Neutrophil (primary cell): Measurements from ENCODE around the gene PRKACB.

Experiments
- H3K27ac ChIP-seq: fragments of 200-600 bp; sonication (generic); 2 replicates; pipeline ENCODE4 v1.5.1; 2016; ENCODE audit warnings: mild to moderate bottlenecking, moderate library complexity
- H3K27me3 ChIP-seq: fragments of 200-600 bp; sonication (generic); 2 replicates; pipeline ENCODE4 v1.6.0; 2016; ENCODE audit warnings: mild to moderate bottlenecking
- H3K36me3 ChIP-seq: fragments of 200-600 bp; sonication (generic); 2 replicates; pipeline ENCODE4 v1.5.1; 2017
- H3K4me1 ChIP-seq, 2 experiments: fragments of 200-600 bp in 1 of 2; sonication (generic) in 1 of 2; 1 replicate in 1 of 2; 2 replicates in 1 of 2; pipeline versions ENCODE4 v1.5.1 to v1.6.1; 2013 to 2016; ENCODE audit warnings: low read depth in 1 of 2, low read length in 1 of 2, mild to moderate bottlenecking in 1 of 2, moderate library complexity in 1 of 2; ENCODE audit not compliant: control insufficient read depth in 1 of 2, insufficient read depth in 1 of 2
- H3K4me3 ChIP-seq, 2 experiments: fragments of 200-600 bp in 1 of 2; sonication (generic) in 1 of 2; 1 replicate in 1 of 2; 2 replicates in 1 of 2; pipeline ENCODE4 v1.5.1; 2013 to 2016; ENCODE audit warnings: low read depth in 1 of 2, low read length in 1 of 2, mild to moderate bottlenecking in 1 of 2, moderate library complexity in 1 of 2
- H3K9me3 ChIP-seq: fragments of 200-600 bp; sonication (generic); 2 replicates; pipeline ENCODE4 v1.5.1; 2016
- TF ChIP-seq, protein P1 (sequence below): fragments of 200-600 bp; sonication (generic); IDR thresholded peaks from 2 replicates; pipeline ENCODE4 v1.5.1; 2016; ENCODE audit warnings: antibody characterized with exemption

The PRKACB gene

DNA sequence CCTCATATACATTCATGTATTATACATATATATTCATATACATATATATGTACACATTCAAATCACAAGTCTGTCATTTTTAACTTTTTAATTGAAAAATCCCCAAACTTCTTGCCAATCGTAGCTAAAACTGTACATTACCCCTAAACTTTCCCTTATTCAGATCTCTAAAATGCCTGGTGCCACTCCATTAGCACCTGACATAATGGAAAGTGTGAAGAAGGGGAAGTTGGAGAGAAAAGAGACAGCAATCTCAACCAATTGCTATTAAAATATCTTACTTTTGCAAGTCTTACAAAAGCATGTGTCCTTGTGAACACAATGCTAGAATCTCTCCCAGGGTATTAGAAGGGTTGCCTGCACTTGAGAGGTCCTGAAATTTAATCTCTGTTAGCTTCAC, 22.7 kb upstream of the PRKACB start:
- no peak overlapping the region for H3K4me3 ChIP-seq
- TF ChIP-seq, protein P1, sequence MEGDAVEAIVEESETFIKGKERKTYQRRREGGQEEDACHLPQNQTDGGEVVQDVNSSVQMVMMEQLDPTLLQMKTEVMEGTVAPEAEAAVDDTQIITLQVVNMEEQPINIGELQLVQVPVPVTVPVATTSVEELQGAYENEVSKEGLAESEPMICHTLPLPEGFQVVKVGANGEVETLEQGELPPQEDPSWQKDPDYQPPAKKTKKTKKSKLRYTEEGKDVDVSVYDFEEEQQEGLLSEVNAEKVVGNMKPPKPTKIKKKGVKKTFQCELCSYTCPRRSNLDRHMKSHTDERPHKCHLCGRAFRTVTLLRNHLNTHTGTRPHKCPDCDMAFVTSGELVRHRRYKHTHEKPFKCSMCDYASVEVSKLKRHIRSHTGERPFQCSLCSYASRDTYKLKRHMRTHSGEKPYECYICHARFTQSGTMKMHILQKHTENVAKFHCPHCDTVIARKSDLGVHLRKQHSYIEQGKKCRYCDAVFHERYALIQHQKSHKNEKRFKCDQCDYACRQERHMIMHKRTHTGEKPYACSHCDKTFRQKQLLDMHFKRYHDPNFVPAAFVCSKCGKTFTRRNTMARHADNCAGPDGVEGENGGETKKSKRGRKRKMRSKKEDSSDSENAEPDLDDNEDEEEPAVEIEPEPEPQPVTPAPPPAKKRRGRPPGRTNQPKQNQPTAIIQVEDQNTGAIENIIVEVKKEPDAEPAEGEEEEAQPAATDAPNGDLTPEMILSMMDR = no peak
- no peaks in the 10 kb centered on the region for H3K4me1 ChIP-seq
- H3K9me3 ChIP-seq = no peaks in the 10 kb centered on the region
- no peaks in the 10 kb centered on the region for H3K36me3 ChIP-seq
- H3K27ac ChIP-seq = no peak overlapping the region
- no peaks in the 10 kb centered on the region for H3K27me3 ChIP-seq

DNA sequence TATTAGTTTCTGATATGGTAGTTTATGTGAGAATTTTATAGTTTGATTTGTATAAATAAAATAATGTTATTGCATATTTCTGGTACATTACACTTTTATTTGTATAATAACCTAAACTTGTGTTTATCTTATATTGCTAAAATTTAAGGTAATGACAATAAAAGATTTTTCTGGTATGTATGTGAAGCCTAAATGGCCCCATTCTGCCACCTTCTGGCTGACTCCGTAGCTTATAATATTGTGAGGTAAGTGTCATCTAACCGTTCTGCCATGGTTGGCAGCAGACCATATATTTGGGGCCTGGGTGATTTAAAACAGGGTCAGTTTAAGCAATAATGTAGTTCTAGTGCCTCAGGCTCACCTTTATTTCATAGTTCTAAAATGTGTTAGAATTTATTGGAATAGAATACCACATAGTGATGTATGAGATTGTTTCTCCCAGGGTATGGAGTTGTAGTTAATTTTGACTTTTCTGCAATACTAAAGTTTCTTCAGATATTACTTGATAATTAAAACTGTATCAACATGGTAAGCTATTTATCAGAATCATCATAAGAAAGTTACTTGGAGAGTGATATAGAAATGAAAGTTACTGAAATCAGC, 21.2 kb upstream of the PRKACB start:
- Histone ChIP-seq H3K27me3 (no peaks in the 10 kb centered on the region), H3K36me3 (no peaks in the 10 kb centered on the region), H3K4me1 (no peaks in the 10 kb centered on the region), H3K9me3 (no peaks in the 10 kb centered on the region), H3K4me3 (no peak overlapping the region), H3K27ac (no peak overlapping the region)
- TF ChIP-seq, protein P1 = no peak

DNA sequence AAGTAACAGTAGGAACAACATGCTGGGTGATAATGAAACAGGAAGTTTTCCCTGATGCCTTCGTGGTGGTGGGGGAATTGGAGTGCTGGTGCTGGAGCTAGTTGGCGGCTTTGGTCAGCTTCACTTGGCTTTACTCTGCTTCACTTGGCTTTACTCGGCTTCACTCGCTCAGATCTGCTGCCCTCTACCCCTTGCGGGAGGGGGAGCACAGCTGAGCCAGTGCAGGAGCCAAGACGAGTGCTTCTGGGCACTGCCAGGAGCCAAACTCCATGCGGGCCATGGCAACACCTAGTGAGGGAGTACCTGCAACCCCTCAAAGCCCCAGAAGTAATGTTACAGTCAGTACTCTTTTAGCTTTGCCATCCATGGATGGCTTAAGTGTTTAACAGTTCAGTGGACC, 10.6 kb upstream of the PRKACB start:
- no peak overlapping the region for H3K4me3 ChIP-seq
- H3K36me3 ChIP-seq = no peaks in the 10 kb centered on the region
- H3K27me3 ChIP-seq = no peaks in the 10 kb centered on the region
- H3K9me3 ChIP-seq = no peaks in the 10 kb centered on the region
- TF ChIP-seq, protein P1 = no peak
- no peaks in the 10 kb centered on the region for H3K4me1 ChIP-seq
- no peak overlapping the region for H3K27ac ChIP-seq

DNA sequence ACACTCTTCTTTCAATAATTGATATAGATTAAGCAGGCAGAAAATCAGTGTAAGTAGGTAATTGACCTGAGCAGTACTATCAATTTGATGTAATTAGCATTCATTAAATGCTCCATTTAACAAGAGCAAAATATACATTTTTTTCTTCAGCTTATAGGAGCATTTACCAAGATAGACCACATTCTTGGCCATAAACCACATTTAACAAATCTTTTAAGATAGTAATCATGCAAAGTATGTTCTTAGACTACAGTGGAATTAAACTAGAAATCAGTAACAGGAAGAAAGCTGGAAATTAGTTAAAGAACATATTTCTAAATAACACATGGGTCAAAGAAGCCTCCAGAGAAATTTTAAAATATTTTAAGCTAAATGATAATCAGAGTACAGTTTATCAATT, 8.7 kb upstream of the PRKACB start:
- no peak overlapping the region for H3K27ac ChIP-seq
- H3K36me3 ChIP-seq = no peaks in the 10 kb centered on the region
- H3K9me3 ChIP-seq = no peaks in the 10 kb centered on the region
- no peak overlapping the region for H3K4me3 ChIP-seq
- TF ChIP-seq, protein P1 = no peak
- H3K27me3 ChIP-seq = no peaks in the 10 kb centered on the region
- no peaks in the 10 kb centered on the region for H3K4me1 ChIP-seq

DNA sequence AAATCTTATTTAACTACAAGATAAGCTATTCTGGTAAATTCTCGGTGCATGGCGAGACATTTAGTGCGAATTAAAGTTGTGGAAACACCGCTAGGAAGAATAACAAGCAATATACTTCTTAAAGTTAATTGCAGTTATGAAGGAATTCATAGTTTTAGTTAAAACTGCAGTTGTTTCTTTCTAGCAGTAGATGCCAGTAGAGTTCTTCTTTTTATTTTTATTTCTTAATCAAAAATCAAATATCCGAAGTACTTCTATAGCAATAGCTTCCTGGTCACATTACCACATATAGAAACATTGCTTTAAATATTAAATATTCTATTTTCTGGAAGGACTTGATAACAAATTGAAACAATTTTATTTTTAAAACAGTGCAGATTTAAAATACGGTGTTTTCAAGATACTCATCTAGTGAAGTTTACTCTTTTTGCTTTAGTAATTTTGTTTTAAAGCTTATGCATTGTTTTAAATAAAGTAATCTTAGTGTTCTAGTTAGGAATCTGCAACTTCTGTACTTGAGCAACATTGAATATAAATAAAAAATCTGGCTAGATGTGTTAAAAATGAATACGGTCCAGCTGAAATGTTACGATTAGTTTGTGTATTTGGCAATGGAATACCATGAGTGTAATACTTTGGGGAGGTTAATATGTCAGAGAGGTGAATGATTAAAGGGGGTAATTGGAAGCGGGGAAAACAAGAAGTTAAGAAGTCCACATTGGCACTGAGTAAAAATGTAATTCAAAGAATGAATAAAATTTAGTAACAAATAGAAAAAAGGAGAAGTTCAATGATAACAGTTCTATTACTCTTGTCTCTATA, 2.7 kb upstream of the PRKACB start:
- TF ChIP-seq, protein P1 = no peak
- Histone ChIP-seq H3K9me3 (no peaks in the 10 kb centered on the region), H3K27ac (no peak overlapping the region), H3K27me3 (no peaks in the 10 kb centered on the region), H3K4me1 (peaks cover 19 to 28% of the 10 kb centered on the region in 2 experiments), H3K36me3 (no peaks in the 10 kb centered on the region), H3K4me3 (no peak overlapping the region)
